Neural cell (in vitro differentiated cells): Measurements from ENCODE around the gene SMCHD1. TPM values are rescaled to one million over a fixed set of nuclear protein-coding genes. Genes with fewer than 3 reads are reported as not detected.

Source experiments
- H2AFZ ChIP-seq: fragments of 200-600, 300-800 bp; sonication (generic), shearing (Covaris generic); 2 replicates; pipeline ENCODE4 v1.6.0; 2014; ENCODE audit warnings: low read depth, mild to moderate bottlenecking, antibody characterized with exemption, low read length, moderate library complexity
- H3F3A ChIP-seq: fragments of 200-600 bp; shearing (Covaris generic); 2 replicates; pipeline ENCODE4 v1.6.1; 2016; ENCODE audit warnings: mild to moderate bottlenecking, moderate library complexity, mixed read lengths, antibody characterized with exemption, low read length; ENCODE audit not compliant: insufficient read depth, poor library complexity, severe bottlenecking
- H3K27ac ChIP-seq: fragments of 200-600, 300-800 bp; sonication (generic), shearing (Covaris generic); 2 replicates; pipeline ENCODE4 v1.5.1; 2014; ENCODE audit warnings: mild to moderate bottlenecking, low read length, moderate library complexity
- H3K27me3 ChIP-seq: fragments of 300-800, 200-600 bp; sonication (generic), shearing (Covaris generic); 2 replicates; pipeline ENCODE4 v1.6.0; 2014; ENCODE audit warnings: mild to moderate bottlenecking, low read depth, low read length, moderate library complexity; ENCODE audit not compliant: insufficient read depth
- H3K36me3 ChIP-seq: fragments of 300-800, 200-600 bp; sonication (generic), shearing (Covaris generic); 2 replicates; pipeline ENCODE4 v1.5.1; 2014; ENCODE audit warnings: mild to moderate bottlenecking, antibody characterized with exemption, low read length, moderate library complexity; ENCODE audit not compliant: insufficient read depth
- H3K4me2 ChIP-seq: fragments of 300-800, 200-600 bp; sonication (generic), shearing (Covaris generic); 2 replicates; pipeline ENCODE4 v1.6.0; 2014; ENCODE audit warnings: mild to moderate bottlenecking, low read length
- H3K4me3 ChIP-seq: fragments of 300-800, 200-600 bp; sonication (generic), shearing (Covaris generic); 2 replicates; pipeline ENCODE4 v1.5.1; 2014; ENCODE audit warnings: mild to moderate bottlenecking, low read length, moderate library complexity
- H3K79me2 ChIP-seq: fragments of 200-600 bp; shearing (Covaris generic); replicated peaks from 2 replicates; pipeline ENCODE4 v1.6.0; 2014; ENCODE audit warnings: mild to moderate bottlenecking, low read length, moderate library complexity; ENCODE audit not compliant: insufficient read depth
- H3K9ac ChIP-seq: fragments of 300-800, 200-600 bp; sonication (generic), shearing (Covaris generic); 2 replicates; pipeline ENCODE4 v1.6.1; 2016; ENCODE audit warnings: mild to moderate bottlenecking, low read length, mixed read lengths
- H3K9me2 ChIP-seq: fragments of 200-600 bp; shearing (Covaris generic); 2 replicates; pipeline ENCODE4 v1.6.1; 2016; ENCODE audit warnings: mild to moderate bottlenecking, low read length, mixed read lengths; ENCODE audit not compliant: insufficient read depth
- H3K9me3 ChIP-seq: fragments of 200-600, 300-800 bp; sonication (generic), shearing (Covaris generic); 2 replicates; pipeline ENCODE4 v1.6.1; 2016; ENCODE audit warnings: mild to moderate bottlenecking, mixed run types, low read length, moderate library complexity, mixed read lengths
- H4K20me1 ChIP-seq: fragments of 200-600 bp; shearing (Covaris generic); 2 replicates; pipeline ENCODE4 v1.6.1; 2016; ENCODE audit warnings: mild to moderate bottlenecking, mixed run types; ENCODE audit not compliant: insufficient read depth
- EP300 ChIP-seq: fragments of 450-650 bp; conservative IDR thresholded peaks from 2 replicates; pipeline ENCODE4 v1.6.1; 2014; ENCODE audit warnings: antibody characterized with exemption, mild to moderate bottlenecking, moderate library complexity; ENCODE audit not compliant: poor library complexity, severe bottlenecking
- EZH2 ChIP-seq: fragments of 200-600, 300-800 bp; shearing (Covaris generic), sonication (generic); IDR thresholded peaks from 2 replicates; pipeline ENCODE4 v1.6.1; 2014; ENCODE audit warnings: antibody characterized with exemption, low read length, borderline replicate concordance, mild to moderate bottlenecking; ENCODE audit not compliant: insufficient read depth, poor library complexity, severe bottlenecking
- MXI1 ChIP-seq: fragments of 450-650 bp; conservative IDR thresholded peaks from 2 replicates; pipeline ENCODE4 v1.6.1; 2014; ENCODE audit warnings: antibody characterized with exemption, mild to moderate bottlenecking; ENCODE audit not compliant: poor library complexity, severe bottlenecking
- POLR2AphosphoS5 ChIP-seq: IDR thresholded peaks from 2 replicates; pipeline ENCODE4 v1.6.1; 2012
- RAD21 ChIP-seq: fragments of 450-650 bp; conservative IDR thresholded peaks from 2 replicates; pipeline ENCODE4 v1.6.1; 2014; ENCODE audit warnings: antibody characterized with exemption, mild to moderate bottlenecking, moderate library complexity
- SMC3 ChIP-seq: fragments of 450-650 bp; conservative IDR thresholded peaks from 2 replicates; pipeline ENCODE4 v1.6.1; 2014; ENCODE audit warnings: antibody characterized with exemption, mild to moderate bottlenecking, moderate library complexity; ENCODE audit not compliant: poor library complexity
- TAF1 ChIP-seq: IDR thresholded peaks from 2 replicates; pipeline ENCODE4 v1.6.1; 2012; ENCODE audit warnings: low read depth
- polyA plus RNA-seq: library from polyadenylated mRNA; depleted of rRNA; stranded (reverse); fragments of >200 nt; gene quantifications from 2 replicates; pipeline ENCODE4 v1.2.3, GENCODE V29; 2014
- TF ChIP-seq, protein P1 (sequence below): IDR thresholded peaks from 2 replicates; pipeline ENCODE4 v1.6.1; 2012; ENCODE audit warnings: borderline replicate concordance
- TF ChIP-seq, protein P2 (sequence below): fragments of 450-650 bp; IDR thresholded peaks from 2 replicates; pipeline ENCODE4 v1.5.1; 2014; ENCODE audit warnings: antibody characterized with exemption, mild to moderate bottlenecking, moderate library complexity; ENCODE audit not compliant: poor library complexity, severe bottlenecking

The SMCHD1 gene
- polyA plus RNA-seq, 1 donor from 2014 or later: 49.4 TPM

DNA sequence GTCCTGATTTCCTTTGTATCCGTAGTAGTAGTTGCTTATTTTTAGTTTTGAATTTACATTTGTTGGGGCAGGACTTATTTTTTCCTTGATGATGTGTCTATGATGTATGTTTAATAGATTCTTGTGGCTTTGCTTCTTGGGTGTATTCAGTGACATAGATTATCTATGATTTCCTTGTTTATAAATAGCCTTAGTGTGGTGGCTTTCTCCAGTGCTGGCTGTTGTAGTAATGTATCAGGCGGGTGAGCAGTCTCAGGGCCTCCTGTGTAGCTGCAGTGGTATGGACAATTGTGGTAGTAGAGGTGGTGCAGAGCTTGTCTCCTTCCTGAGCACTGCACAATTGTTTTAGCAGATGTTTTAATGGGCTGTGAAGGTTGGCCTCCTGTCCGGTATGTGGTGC is 60.5 kb downstream of the SMCHD1 start:
- no peaks in the 10 kb centered on the region for H3K9me2 ChIP-seq
- no peaks in the 10 kb centered on the region for H3K27me3 ChIP-seq
- H3F3A ChIP-seq: no peaks in the 10 kb centered on the region
- no peak overlapping the region for H3K9ac ChIP-seq
- peaks cover 7% of the 10 kb centered on the region for H3K36me3 ChIP-seq
- H3K27ac ChIP-seq: no peak overlapping the region
- H4K20me1 ChIP-seq: no peaks in the 10 kb centered on the region
- no peaks in the 10 kb centered on the region for H3K9me3 ChIP-seq
- no peak overlapping the region for H3K4me3 ChIP-seq
- no peak overlapping the region for H2AFZ ChIP-seq
- H3K4me2 ChIP-seq: no peak overlapping the region
- TF ChIP-seq, protein P1, sequence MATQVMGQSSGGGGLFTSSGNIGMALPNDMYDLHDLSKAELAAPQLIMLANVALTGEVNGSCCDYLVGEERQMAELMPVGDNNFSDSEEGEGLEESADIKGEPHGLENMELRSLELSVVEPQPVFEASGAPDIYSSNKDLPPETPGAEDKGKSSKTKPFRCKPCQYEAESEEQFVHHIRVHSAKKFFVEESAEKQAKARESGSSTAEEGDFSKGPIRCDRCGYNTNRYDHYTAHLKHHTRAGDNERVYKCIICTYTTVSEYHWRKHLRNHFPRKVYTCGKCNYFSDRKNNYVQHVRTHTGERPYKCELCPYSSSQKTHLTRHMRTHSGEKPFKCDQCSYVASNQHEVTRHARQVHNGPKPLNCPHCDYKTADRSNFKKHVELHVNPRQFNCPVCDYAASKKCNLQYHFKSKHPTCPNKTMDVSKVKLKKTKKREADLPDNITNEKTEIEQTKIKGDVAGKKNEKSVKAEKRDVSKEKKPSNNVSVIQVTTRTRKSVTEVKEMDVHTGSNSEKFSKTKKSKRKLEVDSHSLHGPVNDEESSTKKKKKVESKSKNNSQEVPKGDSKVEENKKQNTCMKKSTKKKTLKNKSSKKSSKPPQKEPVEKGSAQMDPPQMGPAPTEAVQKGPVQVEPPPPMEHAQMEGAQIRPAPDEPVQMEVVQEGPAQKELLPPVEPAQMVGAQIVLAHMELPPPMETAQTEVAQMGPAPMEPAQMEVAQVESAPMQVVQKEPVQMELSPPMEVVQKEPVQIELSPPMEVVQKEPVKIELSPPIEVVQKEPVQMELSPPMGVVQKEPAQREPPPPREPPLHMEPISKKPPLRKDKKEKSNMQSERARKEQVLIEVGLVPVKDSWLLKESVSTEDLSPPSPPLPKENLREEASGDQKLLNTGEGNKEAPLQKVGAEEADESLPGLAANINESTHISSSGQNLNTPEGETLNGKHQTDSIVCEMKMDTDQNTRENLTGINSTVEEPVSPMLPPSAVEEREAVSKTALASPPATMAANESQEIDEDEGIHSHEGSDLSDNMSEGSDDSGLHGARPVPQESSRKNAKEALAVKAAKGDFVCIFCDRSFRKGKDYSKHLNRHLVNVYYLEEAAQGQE: no peak
- TF ChIP-seq EZH2 (no peak), POLR2AphosphoS5 (no peak), RAD21 (no peak), SMC3 (no peak), TAF1 (no peak), EP300 (no peak), MXI1 (no peak)
- TF ChIP-seq, protein P2, sequence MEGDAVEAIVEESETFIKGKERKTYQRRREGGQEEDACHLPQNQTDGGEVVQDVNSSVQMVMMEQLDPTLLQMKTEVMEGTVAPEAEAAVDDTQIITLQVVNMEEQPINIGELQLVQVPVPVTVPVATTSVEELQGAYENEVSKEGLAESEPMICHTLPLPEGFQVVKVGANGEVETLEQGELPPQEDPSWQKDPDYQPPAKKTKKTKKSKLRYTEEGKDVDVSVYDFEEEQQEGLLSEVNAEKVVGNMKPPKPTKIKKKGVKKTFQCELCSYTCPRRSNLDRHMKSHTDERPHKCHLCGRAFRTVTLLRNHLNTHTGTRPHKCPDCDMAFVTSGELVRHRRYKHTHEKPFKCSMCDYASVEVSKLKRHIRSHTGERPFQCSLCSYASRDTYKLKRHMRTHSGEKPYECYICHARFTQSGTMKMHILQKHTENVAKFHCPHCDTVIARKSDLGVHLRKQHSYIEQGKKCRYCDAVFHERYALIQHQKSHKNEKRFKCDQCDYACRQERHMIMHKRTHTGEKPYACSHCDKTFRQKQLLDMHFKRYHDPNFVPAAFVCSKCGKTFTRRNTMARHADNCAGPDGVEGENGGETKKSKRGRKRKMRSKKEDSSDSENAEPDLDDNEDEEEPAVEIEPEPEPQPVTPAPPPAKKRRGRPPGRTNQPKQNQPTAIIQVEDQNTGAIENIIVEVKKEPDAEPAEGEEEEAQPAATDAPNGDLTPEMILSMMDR: no peak
- H3K79me2 ChIP-seq: no peaks in the 10 kb centered on the region

DNA sequence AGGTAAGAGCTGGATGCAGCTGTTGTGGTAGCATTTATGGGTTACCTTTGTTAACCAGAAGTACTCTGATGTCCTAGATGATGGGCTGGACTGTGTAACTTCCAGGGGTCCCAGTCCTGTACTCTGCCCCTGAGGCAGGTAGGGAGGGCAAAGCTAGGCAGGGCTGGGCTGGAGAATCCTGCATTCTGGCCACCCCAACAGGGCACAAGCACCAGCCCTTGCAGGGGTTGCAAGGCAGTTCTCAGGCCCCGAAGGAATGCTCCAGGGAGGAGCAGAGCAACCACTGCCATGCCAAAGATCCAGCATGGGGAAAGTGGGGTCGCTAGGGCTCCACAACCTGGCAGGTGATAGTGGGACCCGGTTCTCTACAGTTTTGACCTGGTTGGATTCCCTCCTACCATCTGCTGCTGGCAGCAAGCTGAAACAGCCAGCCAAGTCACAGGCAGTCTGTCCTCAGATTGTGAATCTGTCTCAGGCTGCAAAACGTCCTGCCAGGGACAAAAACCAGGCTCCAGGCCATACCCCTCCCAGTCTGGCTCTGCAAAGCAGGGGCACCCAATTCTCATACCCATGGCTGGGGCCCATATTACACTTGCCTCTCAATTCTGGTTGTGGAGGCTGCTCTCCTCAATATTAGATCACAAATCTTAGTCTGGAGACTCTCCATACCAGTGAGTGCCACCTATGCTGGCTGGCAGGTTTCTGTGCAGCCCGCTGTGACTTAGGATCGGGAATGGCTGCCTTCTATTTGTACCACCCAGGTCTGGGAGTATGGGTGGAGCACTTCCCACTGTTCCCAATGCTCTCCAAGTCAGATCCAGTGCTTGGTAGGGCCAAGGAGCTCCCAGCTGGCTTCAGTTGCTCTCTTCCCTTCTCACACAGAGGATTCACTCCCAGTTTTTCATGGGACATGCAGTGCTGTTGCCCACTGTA is 61.1 kb downstream of the SMCHD1 start:
- H3K9me3 ChIP-seq: no peaks in the 10 kb centered on the region
- no peaks in the 10 kb centered on the region for H3K27me3 ChIP-seq
- no peak overlapping the region for H3K4me3 ChIP-seq
- H3K4me2 ChIP-seq: no peak overlapping the region
- no peaks in the 10 kb centered on the region for H4K20me1 ChIP-seq
- no peak overlapping the region for H3K9ac ChIP-seq
- H3K9me2 ChIP-seq: no peaks in the 10 kb centered on the region
- H3K79me2 ChIP-seq: no peaks in the 10 kb centered on the region
- TF ChIP-seq, protein P1: no peak
- TF ChIP-seq SMC3 (no peak), POLR2AphosphoS5 (no peak), EP300 (no peak), EZH2 (no peak), RAD21 (no peak), MXI1 (no peak), TAF1 (no peak)
- TF ChIP-seq, protein P2: no peak
- H3K27ac ChIP-seq: no peak overlapping the region
- peaks cover 10% of the 10 kb centered on the region for H3K36me3 ChIP-seq
- H2AFZ ChIP-seq: no peak overlapping the region
- no peaks in the 10 kb centered on the region for H3F3A ChIP-seq
